ENCODE measurements around the gene U2AF2.
A peak's percentile ranks its signal among the peaks of the same experiment; 100 is the strongest.

Gene U2AF2

DNA sequence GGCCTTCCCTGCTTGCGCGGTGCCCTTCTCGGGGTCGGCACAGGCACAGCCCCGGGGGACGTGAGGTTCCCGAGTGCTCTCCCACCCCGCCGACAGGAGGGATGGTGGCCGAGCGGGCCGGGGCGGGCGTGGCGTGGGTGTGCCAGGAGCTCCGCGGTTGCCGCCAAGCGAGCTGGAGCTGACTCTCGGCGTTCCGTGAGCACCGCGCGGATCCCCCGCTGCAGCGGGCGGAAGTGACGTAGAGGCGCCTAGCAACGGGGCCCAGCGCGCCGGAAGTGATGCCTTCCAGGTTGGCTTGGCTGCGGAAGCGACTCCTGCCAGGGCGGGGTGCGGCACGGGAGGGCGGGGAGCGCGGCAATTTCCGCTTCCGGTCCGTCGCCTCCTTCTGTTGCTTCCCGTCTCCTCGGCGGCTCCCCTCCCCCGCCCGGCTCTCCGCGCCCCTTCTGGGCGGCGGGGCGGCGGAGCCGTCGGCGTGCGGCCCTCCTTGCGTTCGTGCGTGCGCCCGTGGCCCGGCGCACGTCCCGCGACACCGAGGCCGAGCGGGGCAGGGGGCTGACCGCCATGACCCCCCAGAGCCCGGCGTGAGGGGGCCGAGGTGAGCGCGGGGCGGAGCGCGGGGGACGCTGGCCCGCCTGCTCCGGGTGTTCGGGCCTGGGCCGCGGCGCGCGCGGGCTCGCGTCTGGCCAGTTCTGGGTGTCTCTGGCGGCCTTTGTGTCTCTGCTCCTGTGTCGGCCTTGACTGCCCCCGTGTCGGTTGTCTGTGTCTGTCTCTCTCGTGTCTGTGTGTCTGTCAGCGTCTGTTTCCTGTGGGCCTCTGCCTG lies 20.2 kb downstream of the U2AF2 start, which contains the start of gene EPN1:
Gene EPN1, plus strand, starts transcription at position 386 of the 820 bp plus-strand sequence. CDS start 3,402 bp downstream, outside the sequence.
- DNase-seq = peak; percentile 87

DNA sequence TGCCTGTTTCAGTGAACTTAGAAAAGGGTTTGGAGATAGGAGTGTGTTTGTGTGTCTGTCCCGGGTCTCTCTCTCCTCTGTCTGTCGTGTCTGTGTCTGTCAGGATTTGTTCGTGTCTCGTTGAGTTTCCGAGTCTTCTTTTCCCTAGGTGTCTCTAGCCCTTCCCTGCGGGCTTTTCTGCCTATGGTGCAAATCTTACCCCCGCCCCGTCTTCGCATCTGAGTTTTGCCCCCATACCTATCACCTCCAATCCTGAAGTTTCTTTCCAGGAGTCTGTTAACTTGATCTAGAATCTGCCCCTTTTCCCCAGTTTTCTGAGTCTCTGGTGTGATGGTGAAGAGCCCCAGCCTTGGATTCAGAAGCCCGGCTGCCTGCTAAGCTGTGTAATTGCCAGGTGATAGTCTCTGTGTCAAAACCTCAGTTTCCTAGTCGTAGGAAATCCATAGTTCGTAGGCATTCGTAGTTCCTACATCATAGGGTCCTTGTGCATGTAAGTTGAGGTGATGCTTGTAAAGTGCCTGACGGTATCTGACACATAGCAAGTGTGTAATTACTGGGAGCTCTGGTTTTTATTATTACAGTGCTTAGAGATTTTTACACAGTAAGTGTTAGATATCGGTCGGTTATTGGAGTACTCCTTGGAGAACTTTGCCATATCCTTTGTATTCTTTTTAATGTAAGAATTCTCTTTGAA lies 21.0 kb downstream of the U2AF2 start:
- no peak for DNase-seq

DNA sequence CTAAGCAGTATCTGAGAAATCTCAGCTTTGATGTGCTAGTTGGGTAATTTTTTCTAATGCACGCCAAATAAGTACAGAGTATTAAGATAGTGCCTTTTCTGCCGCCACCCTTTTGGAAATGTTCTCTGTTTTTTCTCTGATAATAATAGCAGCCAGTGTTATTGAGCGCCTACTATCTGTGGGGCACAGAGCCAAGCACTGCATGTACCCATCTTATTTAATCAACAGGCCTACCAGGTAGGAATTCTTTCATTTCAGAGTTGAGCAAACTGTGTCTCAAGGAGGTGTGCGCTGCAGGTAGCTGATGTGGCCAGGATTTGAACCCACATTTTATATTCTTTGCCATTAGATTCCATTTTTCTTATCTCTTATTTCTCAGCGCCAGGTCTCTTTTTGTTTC lies 21.5 kb downstream of the U2AF2 start:
- no peak for DNase-seq

DNA sequence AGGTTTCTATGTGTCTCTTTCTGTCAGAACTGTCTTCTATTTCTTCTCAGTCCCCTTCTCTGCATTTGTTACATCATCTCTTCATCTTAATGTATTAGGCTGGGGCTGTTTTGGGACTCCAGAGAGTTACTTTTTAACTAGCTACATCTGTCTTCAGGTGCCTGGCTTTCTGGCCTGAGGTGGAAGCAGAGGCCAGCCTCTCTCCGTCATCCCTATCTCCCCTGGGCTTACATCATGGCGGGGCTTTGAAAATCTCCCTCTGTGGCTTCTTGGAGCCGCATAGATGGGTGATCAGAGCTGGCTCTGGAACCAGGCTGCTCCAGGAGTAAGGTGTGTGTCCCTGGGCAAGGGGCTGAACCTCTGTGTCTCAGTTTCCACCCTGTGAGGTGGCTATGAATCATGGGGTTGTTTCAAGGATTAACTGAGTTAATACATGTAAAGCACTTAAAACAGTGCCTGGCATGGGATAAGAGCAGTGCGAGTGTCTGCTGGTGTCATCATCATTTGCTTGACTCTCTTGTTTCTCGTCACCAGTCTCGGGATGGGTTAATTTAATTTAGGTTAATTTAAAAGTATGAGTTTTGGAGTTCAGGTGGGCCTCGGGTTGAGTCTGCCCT lies 22.2 kb downstream of the U2AF2 start:
- DNase-seq = no peak

DNA sequence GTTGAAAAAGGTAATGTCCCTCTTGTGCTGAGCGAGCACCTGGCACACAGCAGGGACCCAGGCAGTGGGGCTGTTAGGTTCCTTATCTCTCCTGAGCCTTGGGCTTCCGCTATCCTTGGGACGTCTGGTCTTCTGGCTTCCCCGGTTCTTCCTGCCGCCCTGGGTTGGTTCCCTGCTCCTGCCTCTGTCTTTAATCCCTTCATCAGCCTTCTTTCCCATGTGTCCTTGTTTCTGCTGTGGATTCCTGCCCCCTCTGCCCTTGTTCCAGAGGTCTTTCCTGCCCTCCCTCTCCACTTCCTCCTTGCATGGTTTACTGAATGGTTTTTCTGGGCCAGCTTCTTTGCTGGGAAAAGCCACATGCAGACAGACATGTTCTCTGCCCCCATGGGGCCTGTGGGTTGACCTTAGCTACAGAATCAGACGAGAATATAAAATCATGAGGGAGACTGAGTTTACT lies 22.8 kb downstream of the U2AF2 start:
- DNase-seq = no peak

- DNase-seq = no peak
Observed at GRCh38 chr19:55678121-55678671, 23.4 kb downstream of the U2AF2 start.

- DNase-seq = no peak
Observed at GRCh38 chr19:55679343-55680257, 24.8 kb downstream of the U2AF2 start.

GRCh38 chr19:55680339-55681130 lies 25.7 kb downstream of the U2AF2 start:
- DNase-seq = no peak

- DNase-seq = no peak
Observed at GRCh38 chr19:55681131-55682092, 26.6 kb downstream of the U2AF2 start.

GRCh38 chr19:55683449-55684261 lies 28.8 kb downstream of the U2AF2 start:
- peak; percentile 44 for DNase-seq

- no peak for DNase-seq
Observed at GRCh38 chr19:55684946-55685681, 30.3 kb downstream of the U2AF2 start.

GRCh38 chr19:55685776-55686175 lies 30.9 kb downstream of the U2AF2 start:
- no peak for DNase-seq

DNA sequence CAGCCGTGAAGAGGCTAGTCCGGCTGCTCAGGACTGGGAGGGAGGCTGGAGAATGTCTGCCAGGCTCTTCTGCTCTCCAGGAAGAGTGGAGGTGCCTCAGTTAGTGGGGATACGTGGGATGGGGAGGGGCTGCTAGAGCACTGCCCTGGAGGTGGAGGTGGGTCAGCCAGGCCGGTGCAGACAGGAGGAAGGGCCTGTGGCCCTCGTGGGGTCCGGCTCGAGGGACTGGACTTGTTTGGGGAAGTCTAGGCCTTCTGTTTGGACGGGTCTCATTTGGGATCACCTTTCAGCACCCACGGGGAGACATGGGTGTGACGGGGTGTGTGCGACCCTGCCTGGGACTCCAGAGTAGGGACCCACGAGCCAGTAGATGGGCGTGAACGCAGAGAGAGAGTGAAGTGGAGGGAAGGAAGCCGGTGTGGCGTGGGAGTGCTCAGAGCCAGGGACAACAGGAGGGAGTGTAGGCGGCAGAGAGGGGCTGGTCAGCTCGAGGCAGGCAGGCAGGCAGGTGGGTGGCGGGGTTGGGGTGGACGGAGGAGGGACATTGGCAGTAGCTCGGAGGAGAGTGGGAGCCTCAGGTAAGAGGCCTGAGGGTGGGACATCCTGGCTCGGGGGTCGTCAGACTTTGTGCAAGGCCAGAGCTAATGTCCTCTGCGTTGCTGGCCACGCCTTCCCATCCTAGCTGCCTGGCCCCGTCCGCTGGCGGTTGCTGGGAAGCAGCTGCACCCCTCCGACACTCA lies 31.6 kb downstream of the U2AF2 start:
- DNase-seq = no peak

DNA sequence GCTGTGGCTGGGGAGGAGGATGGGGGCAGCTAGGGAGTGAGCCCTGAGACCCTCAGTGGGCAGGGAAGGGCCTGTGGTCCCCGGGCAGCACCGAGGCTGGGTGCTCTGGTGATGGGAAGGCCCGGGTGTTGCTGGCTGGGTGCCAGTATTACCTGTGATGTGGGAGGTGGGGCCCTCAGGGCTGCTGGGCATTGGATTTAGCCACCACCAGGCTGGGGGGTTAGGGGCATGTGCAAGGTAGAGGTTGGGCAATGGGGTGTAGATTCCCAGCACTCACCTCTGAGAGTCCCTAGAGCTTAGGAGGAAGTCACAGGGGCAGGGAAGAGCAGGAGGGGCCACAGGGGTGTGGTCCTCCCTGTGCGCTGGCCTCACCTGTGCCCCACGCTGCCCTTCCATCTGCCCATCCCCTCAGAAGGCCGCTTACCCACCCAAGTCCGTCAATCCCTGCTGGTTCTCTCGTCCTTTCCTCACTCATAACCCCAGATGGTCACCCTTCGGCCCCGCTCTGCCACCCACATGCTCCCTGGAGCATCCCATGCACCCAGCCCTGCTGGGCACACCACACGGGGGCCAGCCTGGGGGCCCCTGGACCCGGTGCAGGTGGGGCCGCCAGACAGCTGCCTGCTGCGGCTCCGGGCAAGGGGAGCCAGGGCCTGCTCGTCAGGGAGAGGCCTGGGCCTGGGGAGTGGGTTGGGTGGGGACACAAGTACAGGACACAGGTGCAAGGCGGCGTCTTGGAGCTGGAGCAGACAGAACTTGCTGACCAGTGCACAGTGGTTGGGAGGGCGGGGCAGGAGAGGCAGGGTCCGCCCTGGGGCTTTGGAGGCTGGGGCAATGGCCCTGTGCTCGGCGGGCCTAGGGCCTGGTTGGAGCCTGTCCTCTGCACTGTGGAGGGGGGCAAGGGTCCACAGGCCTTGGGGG lies 32.7 kb downstream of the U2AF2 start:
- no peak for DNase-seq

GRCh38 chr19:55688422-55689218 lies 33.8 kb downstream of the U2AF2 start:
- DNase-seq = no peak

All from right kidney (tissue), 1 donor.